ENCODE data around the gene MRNIP.

DNA sequence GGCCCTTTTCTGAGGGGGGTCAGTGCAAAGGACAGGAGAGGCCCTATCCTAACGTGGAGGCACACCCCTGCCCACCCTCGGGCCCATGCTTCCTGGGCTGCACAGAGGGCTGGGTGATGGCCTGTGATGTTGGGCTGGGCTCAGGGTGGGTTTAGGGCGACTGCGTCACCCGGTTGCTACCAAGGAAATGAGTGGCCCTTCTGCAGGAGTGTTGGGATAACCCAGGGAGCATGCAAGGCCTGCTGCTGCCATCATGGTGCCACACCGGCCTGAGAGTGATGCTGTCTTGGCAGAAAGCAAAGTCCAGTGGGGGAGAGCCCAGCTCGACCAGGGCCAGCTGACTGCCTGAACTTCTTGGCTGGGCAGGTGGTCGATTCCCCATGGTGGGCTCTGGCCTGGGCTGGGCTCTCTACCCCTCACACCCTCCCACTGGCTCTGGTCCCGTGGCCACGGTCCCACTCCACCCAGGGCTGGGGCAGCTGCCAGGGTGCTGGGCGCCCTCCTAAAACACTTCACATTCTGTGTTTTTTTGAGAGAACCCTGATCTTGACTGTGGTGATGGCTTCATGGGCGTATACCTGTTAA is 21.5 kb upstream of the MRNIP start:
- TF ChIP-seq, protein P1, sequence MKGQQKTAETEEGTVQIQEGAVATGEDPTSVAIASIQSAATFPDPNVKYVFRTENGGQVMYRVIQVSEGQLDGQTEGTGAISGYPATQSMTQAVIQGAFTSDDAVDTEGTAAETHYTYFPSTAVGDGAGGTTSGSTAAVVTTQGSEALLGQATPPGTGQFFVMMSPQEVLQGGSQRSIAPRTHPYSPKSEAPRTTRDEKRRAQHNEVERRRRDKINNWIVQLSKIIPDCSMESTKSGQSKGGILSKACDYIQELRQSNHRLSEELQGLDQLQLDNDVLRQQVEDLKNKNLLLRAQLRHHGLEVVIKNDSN (IDR thresholded peaks at IDR 0.05): no peak
- TF ChIP-seq CREB1 (IDR thresholded peaks at IDR 0.05; ENCODE audit: low read depth): no peak
- TF ChIP-seq NFIC (IDR thresholded peaks at IDR 0.05): no peak
- no peak for TF ChIP-seq EP300 (IDR thresholded peaks at IDR 0.05; ENCODE audit: borderline replicate concordance)
- no peak for TF ChIP-seq FOXM1 (IDR thresholded peaks at IDR 0.05; ENCODE audit: borderline replicate concordance, low read depth)
- no peak for TF ChIP-seq RAD21 (IDR thresholded peaks at IDR 0.05; ENCODE audit: low read depth)
- TF ChIP-seq, protein P2, sequence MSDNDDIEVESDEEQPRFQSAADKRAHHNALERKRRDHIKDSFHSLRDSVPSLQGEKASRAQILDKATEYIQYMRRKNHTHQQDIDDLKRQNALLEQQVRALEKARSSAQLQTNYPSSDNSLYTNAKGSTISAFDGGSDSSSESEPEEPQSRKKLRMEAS (IDR thresholded peaks at IDR 0.05): no peak
- TF ChIP-seq TAF1 (IDR thresholded peaks at IDR 0.05; ENCODE audit: low read depth): no peak
- TF ChIP-seq CEBPB (IDR thresholded peaks at IDR 0.05): no peak
- TF ChIP-seq YY1 (IDR thresholded peaks at IDR 0.05; ENCODE audit: low read depth): no peak
